Renal pelvis (tissue), 4 donors: Measurements from ENCODE around the gene LMO4. TPM values are rescaled to one million over a fixed set of nuclear protein-coding genes. Genes with fewer than 3 reads are reported as not detected.

Experiments
- DNase-seq: peaks from one replicate; pipeline ENCODE4 v3.0.0-alpha.2; 2013
- polyA plus RNA-seq, 3 donors: library from polyadenylated mRNA; unstranded; fragments of 120-200 nt; gene quantifications; one replicate each; pipeline ENCODE4 v1.2.1, GENCODE V29; 2013; ENCODE audit not compliant: insufficient read length in 3 of 3

The LMO4 gene
- polyA plus RNA-seq, 3 donors = 110 to 128 (median 122) TPM

DNA sequence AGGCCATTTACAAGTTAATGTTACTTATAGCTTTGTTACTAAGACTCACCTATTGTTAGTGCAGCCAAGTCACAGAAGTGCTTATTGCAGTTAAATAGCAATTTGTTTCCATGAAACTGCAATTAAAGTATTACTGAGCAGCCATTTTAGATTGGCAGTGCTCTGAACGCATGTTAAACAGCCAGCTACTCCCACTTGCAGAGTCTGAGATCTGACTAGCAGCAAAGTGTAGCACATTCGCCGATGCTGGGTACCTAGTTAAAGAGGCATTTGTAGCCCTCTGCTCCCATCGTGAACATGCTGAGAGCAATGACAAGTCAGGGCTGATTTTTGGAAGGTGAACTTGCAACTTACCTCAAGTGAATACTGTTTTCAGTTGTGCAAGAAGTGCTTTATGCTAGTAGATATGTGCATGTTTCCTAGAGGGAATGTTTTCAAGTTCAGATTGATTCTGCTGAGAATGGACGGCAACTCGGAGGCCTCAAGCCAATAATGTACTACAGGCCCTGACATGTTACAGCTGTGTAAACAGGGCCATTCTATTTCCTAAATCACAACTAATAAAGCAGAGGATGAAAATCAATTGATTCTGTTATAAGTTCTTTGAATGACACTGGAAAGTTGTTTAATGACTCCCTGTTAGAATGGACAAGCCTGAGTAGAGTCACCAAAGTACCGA, 19.8 kb downstream of the LMO4 start:
- no peak for DNase-seq

DNA sequence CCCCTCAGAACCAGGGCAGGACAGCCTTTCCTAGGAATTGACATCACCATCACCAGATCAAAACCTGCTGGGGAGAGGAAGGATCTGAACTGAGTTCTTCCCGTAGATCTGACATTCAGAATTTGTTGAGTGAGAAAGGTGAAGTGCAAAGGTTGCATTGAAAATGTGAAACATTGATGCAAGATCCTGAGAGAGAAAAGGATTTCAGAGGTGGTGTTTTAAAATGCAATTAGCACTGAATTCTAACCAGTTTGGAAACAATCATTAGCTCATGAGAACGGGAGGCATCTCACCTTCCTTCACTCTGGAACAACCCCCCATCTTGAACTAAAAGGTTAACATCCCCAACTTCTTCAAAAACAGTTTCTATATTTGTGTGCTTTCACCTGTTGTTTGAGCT, 20.4 kb downstream of the LMO4 start:
- DNase-seq = no peak

DNA sequence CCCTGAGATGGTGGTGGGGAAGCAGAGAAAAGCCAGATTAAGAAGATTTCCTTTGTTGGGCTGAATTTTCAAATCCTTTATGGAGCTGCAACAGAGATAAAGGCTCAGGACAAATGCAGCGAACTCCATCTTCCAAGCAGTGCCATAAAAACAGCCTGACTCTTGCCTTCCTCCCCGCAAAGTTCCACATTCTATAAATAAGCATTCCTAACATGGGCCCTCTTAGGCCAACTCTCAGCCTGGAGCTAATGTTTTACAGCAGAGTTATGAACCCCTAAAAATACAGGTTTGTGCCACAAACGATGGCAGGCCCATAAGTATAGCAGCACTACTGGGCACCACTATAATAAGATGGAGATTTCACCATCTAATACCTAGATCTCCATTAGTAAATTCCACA, 27.2 kb downstream of the LMO4 start:
- DNase-seq = no peak

DNA sequence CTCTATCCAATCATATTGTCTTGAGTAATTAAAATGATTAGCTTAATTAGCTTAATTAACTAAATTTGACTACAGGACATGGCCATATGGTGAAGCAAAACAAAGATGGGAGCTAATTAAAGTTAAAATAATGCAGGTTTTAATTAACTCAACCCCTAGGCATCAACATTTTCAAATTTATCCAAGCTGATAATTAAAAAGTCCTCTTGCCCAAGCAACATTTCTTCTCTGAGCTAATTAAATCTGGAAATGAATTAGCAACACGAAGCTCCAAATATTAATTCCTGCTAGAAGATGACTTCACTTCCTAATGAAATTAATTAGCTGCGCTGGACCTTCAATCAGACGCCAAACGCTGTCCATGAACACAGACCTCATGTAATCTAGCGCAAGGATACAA, 27.9 kb downstream of the LMO4 start:
- no peak for DNase-seq

DNA sequence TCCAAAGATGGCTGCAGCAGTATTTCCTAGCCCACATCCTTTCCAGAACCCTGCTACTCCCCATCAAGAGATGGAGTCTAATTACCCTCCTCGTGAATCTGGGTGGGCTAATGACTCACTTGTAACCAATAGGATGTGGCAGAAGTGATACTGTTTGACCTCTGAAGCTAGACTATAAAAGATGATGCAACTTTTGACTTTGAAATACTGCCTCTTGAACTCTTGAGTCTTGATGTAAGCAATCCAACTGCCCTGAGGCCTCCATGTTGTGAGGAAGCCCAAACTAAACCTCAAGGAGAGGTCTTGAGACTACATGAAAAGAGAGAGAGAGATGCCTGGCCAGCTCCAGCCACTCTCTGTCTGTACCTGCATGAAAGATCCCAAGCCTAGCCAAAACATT, 29.5 kb downstream of the LMO4 start:
- DNase-seq = no peak

DNA sequence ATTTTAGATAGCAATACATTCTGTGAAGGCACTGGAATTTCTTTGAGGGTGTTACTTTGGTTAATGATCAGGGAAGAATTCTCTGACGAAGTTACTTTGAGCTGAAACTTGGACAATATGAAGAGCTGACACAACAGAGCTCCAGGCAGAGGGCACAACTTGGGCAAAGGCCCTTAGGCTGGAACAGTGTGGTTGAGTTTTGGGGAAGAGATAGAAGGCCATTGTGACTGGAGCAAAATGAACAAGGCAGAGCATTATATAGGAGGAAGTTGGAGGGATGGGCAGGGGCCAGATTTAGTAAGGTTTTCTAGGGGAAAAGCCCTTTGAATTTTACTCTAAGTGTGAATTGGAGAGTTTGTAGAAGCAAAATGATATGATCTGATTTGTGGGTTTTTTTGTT, 30.9 kb downstream of the LMO4 start:
- DNase-seq = no peak

DNA sequence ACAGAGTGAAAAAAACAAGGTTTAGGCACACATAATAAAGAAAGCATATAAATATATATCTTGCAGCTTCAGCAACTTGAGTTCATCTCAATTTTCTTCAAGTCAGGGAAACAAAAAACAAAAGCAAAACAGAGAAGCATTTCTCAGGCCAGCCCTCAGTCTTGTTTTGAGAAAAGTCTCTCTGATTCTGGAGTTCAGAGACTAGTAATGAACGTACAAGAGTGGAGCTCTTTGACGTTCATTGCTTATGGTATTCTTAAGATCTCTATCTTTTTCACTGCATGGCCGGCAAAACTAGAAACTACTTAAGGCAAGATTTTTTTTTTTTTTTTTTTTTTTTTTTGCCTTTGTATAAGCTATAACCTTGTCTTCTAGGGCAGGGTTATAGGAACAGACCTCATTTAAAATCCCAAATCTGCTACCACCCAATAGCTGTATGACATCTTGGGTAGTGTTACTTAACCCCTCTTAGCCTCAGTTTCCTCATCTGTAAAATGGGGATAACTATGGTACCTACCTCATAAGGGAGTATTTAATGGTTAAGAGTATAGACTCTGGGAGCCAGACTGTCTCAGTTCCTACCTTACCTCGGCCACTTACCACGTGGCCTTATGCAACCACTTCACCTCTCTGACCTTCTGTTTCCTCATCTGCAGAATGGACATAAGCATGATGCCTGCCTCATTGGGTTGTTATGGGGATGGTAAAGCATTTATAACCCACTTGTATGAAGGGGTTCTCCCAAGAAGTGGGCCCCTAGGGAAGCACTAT, 33.6 kb downstream of the LMO4 start:
- DNase-seq = no peak

DNA sequence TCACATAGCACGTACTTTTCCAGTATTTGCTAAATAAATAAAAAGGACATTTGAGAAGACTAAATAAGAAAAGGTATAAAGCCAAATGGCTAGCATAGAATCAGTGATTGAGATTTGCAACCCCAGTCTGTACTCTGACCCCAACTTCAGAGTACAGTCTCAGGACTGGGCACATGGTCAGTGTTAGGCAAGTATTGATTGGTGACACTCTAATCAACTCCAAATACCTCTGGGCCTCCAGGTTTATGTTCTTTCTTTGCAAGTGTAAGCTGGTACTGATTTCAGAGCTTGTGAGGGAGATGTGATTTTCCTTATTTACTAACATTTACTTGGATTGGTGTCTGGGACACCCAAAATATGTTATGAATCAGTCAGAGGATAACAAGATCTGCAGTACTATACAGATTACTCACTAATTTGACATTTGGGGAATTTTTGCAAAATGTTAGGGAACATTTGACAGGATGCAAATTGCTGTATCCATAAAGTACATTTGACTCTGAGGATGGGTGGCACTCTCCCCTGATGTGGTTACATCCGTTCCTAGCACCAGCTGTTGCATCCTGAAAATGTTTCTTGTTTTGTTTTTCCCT, 34.2 kb downstream of the LMO4 start:
- no peak for DNase-seq

DNA sequence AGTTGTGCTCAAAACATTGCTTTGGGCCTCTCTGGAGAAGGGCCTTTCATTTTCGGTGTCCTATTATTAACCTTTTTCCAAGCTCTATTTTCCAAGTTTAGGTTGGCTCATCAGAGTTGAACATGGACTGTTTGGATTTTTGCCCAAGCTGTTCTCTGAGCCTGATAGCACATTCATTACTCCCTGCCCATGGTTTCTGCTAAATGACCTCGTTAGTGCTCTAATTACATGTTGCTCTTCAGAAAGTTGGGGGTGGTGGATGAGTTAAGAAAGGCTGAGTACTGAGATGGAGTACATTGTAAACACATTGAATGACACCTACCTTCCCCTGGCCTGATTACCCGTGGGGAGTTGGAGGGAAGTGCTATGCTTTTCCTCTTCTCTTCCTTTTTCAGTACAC, 38.9 kb downstream of the LMO4 start:
- DNase-seq = no peak

DNA sequence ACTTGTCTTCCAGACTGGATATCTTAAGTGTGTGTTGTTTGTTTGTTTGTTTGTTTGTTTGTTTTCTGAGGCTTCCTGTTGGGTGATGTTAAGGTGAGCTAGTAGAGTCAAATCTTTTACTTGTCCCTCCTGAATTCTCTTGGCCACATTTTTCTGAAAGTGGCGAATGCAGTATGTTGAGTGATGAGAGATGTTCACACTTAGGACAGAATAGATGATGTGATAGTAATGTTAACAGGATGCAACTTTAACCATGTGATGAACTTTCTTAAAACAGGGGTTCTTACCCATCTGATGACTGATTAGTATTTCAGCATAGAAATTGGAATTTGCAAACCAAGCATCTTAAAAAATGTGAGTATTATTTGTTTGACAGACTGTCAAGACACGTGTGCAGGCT, 40.2 kb downstream of the LMO4 start:
- no peak for DNase-seq

DNA sequence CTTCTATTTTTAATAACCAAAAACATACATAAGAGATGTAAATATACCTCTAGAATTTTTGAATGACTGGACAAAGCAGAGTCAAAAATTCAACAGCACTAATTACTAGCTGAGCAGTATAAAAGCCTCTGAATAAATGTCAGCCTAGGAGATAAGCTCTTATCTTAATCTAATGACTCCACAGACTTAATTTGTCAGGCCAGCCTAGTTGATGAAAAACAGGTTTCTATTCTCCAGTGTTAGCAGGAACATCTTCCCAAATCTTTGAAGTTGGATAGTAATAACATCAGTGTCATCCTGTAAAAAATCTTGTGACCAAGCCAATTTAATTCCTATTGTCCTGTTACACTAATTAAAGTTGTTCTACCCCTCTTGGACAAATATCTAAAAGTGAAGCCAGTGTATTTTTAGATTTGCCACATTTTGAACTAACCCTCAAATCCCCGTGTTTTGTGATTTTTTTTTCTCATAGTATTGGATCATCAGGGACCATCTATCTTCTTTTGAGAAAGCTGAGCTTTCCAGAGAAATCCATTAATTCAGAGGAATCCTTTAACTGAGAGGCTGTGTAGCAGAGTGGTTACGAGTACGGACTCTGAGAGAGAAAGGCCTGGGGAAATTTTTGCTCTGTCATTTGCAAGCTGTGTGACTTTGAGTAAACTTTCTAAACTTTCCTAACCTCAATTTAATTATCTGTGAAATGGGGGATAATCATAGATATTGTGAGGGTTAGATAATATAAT, 41.2 kb downstream of the LMO4 start:
- no peak for DNase-seq

DNA sequence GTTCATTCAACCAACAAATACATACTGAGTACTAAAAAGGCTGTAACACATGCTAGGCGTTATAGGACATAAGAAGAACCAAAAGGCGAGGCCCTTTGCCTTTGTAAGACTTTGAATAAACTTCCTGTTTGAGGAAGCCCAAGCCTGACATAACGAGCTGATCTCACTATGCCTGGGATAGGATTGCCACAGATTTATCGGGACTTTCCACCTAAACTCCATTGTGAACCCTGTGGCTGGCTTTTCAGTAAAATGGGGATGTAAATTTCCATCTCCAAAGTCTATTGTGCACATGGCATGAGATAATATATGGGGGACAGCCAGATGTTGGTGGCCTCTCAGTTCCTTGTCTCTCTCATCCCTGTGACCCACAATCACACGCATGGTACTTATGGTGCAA, 41.9 kb downstream of the LMO4 start:
- no peak for DNase-seq

DNA sequence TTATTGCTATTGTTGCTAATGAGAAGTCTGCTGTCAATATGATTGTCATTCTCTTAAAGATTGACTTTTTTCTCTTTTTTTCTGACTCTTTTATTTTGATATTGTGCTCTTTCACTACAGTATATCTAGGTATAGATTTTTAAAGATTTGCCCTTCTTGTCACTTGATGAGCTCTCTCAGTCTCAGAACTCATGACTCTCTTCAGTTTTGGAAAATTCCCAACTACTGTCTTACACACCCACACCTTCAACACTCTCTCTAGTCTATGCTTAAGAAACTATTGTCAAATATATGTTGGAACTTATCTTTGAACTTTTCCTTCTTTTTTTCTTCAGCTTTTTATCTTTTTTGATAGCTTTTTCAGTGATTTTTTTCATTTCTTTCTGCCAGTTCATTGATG, 50.6 kb downstream of the LMO4 start:
- no peak for DNase-seq

DNA sequence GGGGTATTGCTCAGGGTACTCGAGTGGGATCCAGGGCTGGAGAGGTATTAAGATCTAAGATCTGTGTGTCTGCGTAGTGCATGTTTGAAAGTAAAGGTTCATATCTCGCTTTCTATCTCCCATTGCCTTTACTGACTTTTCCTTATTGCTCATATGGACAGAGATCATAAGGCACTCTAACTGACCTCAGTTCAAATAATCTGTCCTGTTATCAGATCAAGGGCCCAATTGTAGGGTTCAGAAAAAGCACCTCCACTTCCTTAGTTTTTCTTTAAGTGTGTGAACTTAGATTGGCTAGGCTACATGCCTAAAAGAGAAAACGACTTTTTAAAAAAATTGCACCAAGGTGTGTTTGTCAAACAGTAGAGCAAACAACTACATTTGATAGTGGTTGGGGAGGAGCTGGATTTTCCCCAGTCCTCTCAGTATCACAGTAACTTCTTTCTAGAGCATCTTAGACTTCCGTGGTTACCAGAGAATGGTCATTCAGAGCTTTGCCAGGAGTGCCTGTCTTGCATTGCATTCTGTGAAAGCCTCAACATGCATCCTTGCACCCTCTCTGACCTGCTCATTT, 57.6 kb downstream of the LMO4 start:
- no peak for DNase-seq

DNA sequence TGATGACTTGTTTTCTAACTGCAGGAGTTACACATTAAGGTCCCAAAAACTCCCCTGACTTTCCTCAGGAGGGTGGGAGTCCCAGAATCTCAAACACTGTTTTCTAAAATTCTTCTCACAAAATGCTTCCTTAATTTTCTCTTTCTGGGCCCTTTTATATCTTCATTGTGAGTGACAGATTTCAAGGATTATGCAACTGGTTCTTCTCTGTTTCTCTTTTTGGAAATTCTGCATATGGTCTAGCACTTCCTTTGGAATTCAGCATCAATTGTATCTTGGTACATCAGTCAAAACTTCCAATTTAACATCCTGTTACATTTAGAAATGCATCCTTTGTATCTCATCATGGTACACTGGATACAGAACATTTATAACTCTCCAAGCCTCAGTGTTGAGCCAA, 59.7 kb downstream of the LMO4 start:
- no peak for DNase-seq

DNA sequence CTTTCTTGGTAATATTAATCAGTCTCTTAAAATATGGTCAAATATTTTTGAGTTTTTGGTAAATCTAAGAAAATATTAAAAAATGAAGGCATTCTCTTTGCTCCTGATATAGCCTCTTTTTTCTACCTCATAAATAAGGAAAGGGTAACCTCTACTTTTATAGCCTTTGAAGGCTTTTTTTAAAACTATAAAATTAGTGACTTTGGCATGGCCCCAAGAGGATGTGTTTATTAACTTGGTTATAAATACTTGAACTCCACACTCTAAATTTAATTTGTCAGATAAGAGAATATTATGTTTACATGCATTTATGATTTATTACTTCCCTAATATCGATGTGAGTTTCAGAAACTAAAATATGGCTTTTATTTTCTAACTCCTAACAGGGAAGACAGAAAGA, 60.3 kb downstream of the LMO4 start:
- no peak for DNase-seq

DNA sequence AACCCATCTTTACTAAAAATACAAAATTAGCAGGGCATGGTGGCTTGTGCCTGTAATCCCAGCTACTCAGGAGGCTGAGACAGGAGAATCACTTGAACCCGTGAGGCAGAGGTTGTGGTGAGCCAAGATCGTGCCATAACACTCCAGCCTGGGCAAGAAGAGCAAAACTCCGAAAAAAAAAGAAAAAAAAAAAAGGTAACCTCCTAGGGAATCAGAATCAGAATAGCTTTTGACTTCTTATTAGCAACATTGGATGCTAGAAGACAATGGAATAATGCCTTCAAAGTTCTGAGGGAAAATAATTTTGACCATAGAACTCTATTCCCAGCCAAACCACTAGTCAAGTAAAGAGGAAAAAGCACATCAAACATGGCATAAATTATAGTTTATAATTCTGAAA, 60.9 kb downstream of the LMO4 start:
- DNase-seq = no peak

DNA sequence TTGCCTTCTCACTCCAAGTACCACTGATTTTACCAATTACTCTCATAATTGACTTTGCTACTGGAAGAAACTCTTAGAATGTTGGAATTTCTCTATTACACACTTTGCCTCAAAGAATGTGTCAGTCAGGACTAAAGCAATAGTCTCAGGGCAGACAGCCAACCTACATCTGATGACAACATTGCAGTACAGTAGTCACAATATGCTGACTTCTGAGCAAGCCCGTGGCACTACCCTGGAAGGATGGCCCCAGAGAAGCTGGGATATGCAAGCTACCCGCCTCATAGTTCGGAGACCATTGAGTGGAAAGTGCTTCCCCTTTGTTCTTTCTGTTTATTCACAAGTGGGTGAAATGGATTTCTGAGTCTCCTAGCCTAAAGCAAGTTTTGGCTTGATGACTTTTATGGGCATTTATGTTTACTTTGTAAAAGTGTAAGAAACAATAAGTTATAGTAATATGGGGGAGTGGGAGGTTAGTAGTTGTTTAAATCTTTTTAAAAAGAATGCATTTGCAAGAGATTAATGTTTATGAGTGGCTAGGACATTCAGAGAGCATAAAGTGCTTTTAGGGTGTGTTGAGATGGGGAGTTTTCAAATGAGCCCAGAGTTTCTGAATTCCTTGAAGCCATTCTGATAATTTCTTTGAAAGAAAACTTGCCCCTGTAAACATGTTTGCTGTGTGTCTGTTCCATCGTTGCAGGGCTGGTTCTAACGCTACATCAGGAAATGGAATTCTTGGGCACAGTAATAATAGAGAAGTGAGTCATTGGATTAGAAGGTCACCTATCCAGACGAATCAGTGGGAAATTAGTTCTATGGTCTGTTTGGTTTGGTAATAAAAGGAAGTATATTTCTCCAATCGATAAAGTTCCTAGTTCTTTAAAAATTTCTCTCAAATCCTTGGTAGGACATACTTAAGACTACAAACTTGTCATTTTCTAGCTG, 63.8 kb downstream of the LMO4 start:
- DNase-seq = no peak

DNA sequence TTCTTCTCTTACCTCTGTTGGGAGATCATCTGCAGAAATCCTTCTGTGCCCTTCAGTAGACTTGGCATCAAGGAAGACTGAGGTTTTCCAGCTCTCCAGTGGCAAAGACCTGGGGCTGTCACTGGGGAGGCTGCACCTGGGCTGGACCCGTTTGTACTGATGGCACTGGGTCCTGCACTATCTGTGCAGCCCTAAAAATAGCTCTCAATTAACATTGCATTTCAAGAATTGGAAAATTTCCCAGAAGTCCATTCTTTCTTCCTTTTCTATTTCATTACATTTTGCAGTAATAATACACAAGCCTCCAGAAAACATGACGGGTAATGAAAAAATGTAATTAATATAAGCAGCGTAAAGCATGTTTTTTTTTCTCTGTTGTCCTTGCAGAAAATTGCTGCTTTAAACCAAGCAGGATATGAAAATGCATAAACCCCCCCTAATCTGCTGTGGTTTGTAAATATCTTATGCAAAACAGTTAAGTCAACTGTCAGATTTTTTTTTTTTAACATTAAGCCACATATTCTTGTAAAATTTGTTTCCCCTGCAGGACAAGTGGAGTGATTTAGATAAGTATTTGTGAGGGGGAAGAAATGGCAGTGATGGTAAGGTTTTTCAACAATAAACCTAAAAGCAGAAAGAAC, 64.9 kb downstream of the LMO4 start:
- DNase-seq = no peak

DNA sequence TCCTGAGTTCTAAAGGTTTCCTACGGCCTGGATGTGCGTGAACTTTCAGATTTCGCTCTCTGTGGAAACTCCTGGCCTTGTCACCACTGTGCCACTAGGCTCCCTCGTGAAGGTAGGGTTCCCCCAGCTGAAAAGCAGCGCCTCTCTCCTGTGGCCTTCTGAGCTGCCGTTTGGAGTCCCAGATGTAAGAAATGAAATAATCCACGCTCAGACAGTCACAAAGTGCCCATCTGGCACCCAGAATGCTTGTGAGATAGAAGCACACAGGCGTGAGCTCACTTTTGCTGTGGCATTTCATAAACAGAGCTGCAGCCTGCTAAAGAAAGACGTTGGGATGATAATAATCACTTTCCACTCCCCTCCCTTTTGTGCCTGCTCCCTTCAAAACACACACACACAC, 65.8 kb downstream of the LMO4 start:
- no peak for DNase-seq

DNA sequence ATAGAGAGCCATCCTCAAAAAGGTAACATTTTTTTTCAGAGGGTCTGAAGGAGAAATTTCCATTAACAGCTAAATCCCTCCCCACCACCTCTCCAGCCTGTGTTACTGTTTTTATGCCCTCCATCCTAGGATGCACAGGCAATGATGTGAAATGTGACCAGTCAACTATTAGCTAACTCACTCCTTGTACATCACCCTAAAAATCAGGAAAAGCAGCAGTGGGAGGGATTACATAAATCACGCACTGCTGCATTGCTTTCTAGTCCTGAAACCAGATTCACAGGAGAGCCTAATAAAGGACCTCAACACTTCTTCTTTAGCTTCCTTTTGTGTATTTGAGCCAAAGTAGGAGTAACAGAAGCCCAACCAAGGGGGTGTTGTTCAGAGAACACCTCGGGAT, 66.3 kb downstream of the LMO4 start:
- DNase-seq = peak; percentile 58
